Pancreas (tissue), 10 donors: ENCODE results near the gene KCNK5. TPM values are rescaled to one million over a fixed set of nuclear protein-coding genes. Genes with fewer than 3 reads are reported as not detected.

Source experiments
- ATAC-seq, 4 donors: fragments of 200-7000 bp; cut with Tn5 transposase; one replicate each; pipeline versions ENCODE4 v1.8.0 to v1.9.1; 2020; ENCODE audit warnings: mild to moderate bottlenecking in 4 of 4, moderate library complexity in 4 of 4
- DNase-seq, 6 donors: peaks; one replicate each; pipeline ENCODE4 v3.0.0-alpha.2; 2020
- FAIRE-seq: peaks from 2 replicates; lab custom pipeline; 2012; peaks lifted over from hg19 to GRCh38; lab: Jason Lieb, UNC
- H3K27ac ChIP-seq, 4 donors: fragments of 200-600 bp; sonication (generic); 1 replicate in 3 of 4; 2 replicates in 1 of 4; pipeline versions ENCODE4 v1.5.0 to v1.8.0; 2020
- H3K27me3 ChIP-seq, 4 donors: fragments of 200-600 bp; one replicate each; pipeline ENCODE4 v1.8.0; 2021
- H3K36me3 ChIP-seq, 3 donors: fragments of 200-600 bp; sonication (generic) in 1 of 3; one replicate each; pipeline versions ENCODE4 v1.5.0 to v1.8.0; 2020 to 2021
- H3K4me1 ChIP-seq, 3 donors: fragments of 200-600 bp; one replicate each; pipeline ENCODE4 v1.8.0; 2021
- H3K4me3 ChIP-seq, 4 donors: fragments of 200-600 bp; sonication (generic) in 2 of 4; one replicate each; pipeline versions ENCODE4 v1.5.0 to v1.8.0; 2020 to 2021
- H3K9me3 ChIP-seq, 4 donors: fragments of 200-600 bp; one replicate each; pipeline ENCODE4 v1.8.0; 2021
- WGBS, 2 donors: extraction: QIAGEN DNeasy Blood & Tissue Kit; methylation state at CpG; one replicate each; pipeline ENCODE4 v1.1.7; 2013; 5-methylcytosine and 5-hydroxymethylcytosine counted together
- intact Hi-C, 3 donors: fragments of 100-400 bp; cut with DNase I; formaldehyde crosslinking; loops; one replicate each; pipeline versions ENCODE4 v1.11.1 to v1.14.2; 2022
- polyA plus RNA-seq, 2 donors: library from polyadenylated mRNA; stranded (reverse); fragments of 200-250 nt; gene quantifications; one replicate each; pipeline ENCODE4 v1.2.3, GENCODE V29; 2013
- total RNA-seq, 6 donors: library from RNA; stranded (reverse); fragmentation: NEBNext Ultra II Directional in 4 of 6; extraction: Animal tissue kit (Norgen Biotek cat#: 25700) in 4 of 6; gene quantifications; one replicate each; pipeline versions ENCODE4 v1.2.1 to v1.2.4, GENCODE V29; 2021 to 2023
- TF ChIP-seq, protein P1 (sequence below), 4 donors: fragments of 200-600 bp; sonication (generic) in 3 of 4; IDR thresholded peaks; one replicate each; pipeline versions ENCODE4 v1.5.0 to v1.8.0; 2021; ENCODE audit warnings: antibody characterized with exemption in 4 of 4
- donor health status: healthy with polysubstance abuse.
- donor health status: DM: no; HTN: no; CAD: no; lungs with moderate emphysema.
- donor health status: DM: no; HTN: no; CAD: no.
- donor health status: control.
- donor health status: control.
- donor health status: Bipolar disorder and iron deficiency.
- donor health status: DM: yes; HTN: yes; CAD: no.
- donor health status: DM: no; HTN: no; CAD: no.
- donor health status: DM: no; HTN: no; CAD: no.
- donor health status: DM: yes; HTN: yes; CAD: no.

KCNK5 gene
- total and polyA plus RNA-seq, 8 donors, result 10.8 to 32.4 (median 19.8) TPM

DNA sequence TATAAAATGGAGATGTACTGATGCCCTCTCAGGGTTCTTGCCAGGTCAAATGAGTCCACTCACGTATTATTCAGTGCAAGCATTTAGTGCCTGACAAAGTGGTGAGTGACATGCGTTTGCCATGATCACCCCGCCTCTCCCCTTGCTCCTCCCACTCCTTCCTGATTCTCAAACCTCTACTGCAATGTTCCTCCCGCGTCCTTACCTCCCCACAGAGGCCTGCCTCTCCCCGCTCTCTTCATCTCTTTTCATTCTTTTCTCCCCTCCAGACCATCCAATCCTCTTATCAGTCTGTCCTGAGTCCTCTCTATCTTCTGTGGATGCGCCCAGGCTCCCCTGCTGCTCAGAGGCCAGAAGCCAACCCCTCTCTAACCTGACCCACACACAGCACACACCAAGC is 40.7 kb downstream of the KCNK5 start:
- ATAC-seq (no peak), FAIRE-seq (no peak), DNase-seq (no peak)
- Histone ChIP-seq H3K4me1 (peaks cover 0 to 12% (median 0%) of the 10 kb centered on the region in 3 donors), H3K4me3 (no peak overlapping the region), H3K27ac (no peak overlapping the region), H3K36me3 (peaks cover 0 to 24% (median 3%) of the 10 kb centered on the region in 3 donors), H3K27me3 (no peaks in the 10 kb centered on the region), H3K9me3 (no peaks in the 10 kb centered on the region)
- TF ChIP-seq, protein P1, sequence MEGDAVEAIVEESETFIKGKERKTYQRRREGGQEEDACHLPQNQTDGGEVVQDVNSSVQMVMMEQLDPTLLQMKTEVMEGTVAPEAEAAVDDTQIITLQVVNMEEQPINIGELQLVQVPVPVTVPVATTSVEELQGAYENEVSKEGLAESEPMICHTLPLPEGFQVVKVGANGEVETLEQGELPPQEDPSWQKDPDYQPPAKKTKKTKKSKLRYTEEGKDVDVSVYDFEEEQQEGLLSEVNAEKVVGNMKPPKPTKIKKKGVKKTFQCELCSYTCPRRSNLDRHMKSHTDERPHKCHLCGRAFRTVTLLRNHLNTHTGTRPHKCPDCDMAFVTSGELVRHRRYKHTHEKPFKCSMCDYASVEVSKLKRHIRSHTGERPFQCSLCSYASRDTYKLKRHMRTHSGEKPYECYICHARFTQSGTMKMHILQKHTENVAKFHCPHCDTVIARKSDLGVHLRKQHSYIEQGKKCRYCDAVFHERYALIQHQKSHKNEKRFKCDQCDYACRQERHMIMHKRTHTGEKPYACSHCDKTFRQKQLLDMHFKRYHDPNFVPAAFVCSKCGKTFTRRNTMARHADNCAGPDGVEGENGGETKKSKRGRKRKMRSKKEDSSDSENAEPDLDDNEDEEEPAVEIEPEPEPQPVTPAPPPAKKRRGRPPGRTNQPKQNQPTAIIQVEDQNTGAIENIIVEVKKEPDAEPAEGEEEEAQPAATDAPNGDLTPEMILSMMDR (IDR thresholded peaks at IDR 0.05), result no peak
- 80 to 83% methylated on average over 7 of the region's 7 CpGs for WGBS, 2 donors
- intact Hi-C loops, result no loop called here

DNA sequence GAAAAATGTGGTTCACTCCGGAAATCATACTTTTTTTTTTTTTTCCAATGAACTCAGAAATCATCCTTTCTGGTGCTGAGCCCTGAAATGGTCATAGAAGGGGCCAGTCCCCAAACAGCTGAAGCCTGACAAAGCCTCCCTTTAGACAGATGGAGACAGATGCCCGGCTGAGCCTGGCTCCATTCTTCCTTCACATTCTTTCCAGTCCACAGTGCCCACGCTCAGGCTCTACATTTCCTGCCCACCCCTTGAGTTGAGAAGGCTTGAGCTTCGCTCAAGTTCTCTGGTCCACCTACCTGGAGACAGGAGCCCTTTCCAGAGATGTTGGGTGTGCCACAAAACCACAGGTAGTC is 41.2 kb downstream of the KCNK5 start:
- Histone ChIP-seq H3K4me1 (peaks cover 0 to 12% (median 0%) of the 10 kb centered on the region in 3 donors), H3K9me3 (no peaks in the 10 kb centered on the region), H3K27me3 (no peaks in the 10 kb centered on the region), H3K36me3 (peaks cover 0 to 19% (median 3%) of the 10 kb centered on the region in 3 donors), H3K4me3 (no peak overlapping the region), H3K27ac (no peak overlapping the region)
- intact Hi-C loops, result no loop called here
- ATAC-seq, result no peak
- no peak for DNase-seq
- TF ChIP-seq, protein P1 (IDR thresholded peaks at IDR 0.05), result no peak
- 90 to 91% methylated on average over 4 of the region's 4 CpGs for WGBS, 2 donors
- no peak for FAIRE-seq

DNA sequence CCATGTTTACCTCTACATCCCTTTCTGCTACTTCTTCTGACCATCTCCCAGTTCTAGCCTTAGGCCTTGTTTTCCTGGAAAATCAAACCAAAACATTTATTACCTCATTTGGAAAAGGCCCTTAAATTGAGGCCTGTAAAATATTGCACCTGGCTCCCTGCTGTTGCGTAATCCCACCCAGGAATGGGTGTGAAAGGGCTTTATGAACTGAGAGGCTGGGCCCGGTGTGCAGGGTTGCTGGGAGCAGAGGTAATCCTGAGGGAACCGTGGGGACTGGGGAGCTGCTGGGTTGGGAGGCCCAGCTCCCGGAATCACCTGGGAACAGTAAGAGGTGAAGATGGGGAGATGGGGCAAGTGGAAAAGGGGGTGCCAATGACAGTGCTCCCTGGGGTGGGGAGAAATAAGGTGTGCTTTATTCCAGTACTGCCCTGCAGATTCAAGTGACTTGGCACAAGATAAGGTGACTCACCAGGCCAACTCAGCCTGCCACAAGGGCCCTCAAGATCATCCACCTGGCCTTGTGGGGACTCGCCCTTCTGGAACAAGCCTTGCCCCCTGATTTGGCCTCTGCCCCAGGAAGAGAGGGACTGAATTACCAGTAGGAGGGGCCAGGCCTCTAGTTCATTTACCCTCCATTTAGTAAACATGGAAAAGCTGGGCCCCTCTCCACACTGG is 44.2 kb downstream of the KCNK5 start:
- Histone ChIP-seq H3K4me1 (peaks cover 0 to 12% (median 0%) of the 10 kb centered on the region in 3 donors), H3K36me3 (peaks cover 0 to under 1% (median 0%) of the 10 kb centered on the region in 3 donors), H3K9me3 (no peaks in the 10 kb centered on the region), H3K4me3 (no peak overlapping the region), H3K27ac (peak overlapping the region in 3 of 4 donors; percentile 13 to 62 (median 52)), H3K27me3 (no peaks in the 10 kb centered on the region)
- FAIRE-seq, result no peak
- intact Hi-C loops, result no loop called here
- peak; percentile 14 to 66 (median 60) for ATAC-seq
- WGBS, 2 donors, result 79 to 84% methylated on average over 5 of the region's 5 CpGs
- peak in 2 of 6 donors; percentile 52 to 56 for DNase-seq
- TF ChIP-seq, protein P1 (IDR thresholded peaks at IDR 0.05), result no peak

DNA sequence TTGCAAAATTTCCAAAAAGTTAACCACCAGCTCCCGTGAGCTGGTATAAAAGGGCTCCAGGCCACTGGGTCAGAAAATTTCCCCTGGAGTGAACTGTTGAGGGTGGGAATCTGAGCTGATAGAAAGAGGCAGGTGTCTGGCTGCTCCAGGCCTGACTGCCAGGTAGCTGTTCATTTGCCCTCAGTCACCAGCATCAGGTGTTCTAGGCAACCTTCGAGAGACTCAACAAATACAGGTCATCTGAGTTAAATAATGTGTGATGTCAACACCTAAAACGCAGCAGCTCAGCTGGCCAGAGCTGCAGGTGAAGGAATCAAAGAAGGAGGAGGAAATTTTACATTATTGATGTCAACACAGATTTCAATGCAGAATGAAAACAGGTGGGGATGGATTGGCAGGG is 46.7 kb downstream of the KCNK5 start:
- DNase-seq, result peak in 1 of 6 donors; percentile 7
- WGBS, 2 donors, result 56 to 62% methylated on average over 3 of the region's 3 CpGs
- FAIRE-seq, result no peak

More for the DNA sequence above, 46.7 kb downstream of the KCNK5 start:
- no peaks in the 10 kb centered on the region for H3K27me3 ChIP-seq
- H3K9me3 ChIP-seq, result no peaks in the 10 kb centered on the region
- intact Hi-C loops, result no loop called here
- peaks cover 0 to 12% (median 0%) of the 10 kb centered on the region in 3 donors for H3K4me1 ChIP-seq
- no peak overlapping the region for H3K4me3 ChIP-seq
- peak in 3 of 4 donors; percentile 13 to 52 (median 41) for ATAC-seq
- no peak overlapping the region for H3K27ac ChIP-seq
- TF ChIP-seq, protein P1 (IDR thresholded peaks at IDR 0.05), result no peak
- H3K36me3 ChIP-seq, result no peaks in the 10 kb centered on the region
